ENCODE measurements around the gene KDSR.

Gene KDSR, protein sequence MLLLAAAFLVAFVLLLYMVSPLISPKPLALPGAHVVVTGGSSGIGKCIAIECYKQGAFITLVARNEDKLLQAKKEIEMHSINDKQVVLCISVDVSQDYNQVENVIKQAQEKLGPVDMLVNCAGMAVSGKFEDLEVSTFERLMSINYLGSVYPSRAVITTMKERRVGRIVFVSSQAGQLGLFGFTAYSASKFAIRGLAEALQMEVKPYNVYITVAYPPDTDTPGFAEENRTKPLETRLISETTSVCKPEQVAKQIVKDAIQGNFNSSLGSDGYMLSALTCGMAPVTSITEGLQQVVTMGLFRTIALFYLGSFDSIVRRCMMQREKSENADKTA

DNA sequence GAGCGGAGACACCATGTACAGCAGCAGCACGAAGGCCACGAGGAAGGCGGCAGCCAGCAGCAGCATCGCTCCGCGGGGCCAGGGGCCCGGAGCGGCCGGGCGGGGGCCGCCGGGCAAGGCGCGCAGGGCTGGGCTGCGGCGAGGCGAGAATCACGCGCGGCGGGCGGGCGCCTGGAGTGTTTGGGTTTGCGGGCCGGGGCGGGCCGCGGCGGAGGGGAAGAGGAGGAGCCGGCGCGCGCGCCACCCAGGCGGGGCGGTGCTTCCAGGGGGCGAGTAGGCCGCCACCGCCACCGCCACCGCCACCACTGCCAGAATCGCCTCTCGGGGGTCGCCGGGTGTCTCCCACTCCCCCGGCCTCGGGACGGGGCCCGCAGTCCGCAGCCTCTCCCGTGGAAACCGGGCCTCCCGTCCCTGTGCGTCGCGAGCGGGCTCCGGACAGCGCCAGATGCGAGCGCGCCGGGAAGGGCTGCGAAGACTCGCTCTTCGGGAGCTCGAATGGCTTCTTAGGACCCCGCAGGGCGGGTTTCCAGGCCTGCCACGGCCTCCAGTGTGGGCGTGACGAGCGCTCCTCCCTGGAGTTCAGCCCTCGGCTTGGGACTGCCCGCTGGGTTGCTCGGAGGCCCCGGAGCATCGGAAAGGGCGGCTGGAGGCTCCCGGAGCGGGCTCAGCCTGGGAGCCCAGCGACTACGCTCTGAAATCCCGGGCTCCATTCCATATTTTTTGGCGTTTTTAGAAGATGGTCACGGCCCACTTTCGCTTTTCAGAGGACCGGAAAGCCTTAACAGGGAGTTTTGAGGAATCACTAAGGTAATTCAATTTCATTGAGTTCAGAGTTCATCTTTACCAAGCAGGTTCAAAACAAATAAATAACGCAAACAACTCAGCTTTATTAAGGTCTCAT lies at the start of gene KDSR:
Gene KDSR, minus strand, starts transcription at position 154 of the 901 bp plus-strand sequence. Its CDS starts 88 bp downstream, at position 66.
- peak; percentile 85 for DNase-seq

GRCh38 chr18:63412953-63413352 lies 45.9 kb upstream of the KDSR start:
- no peak for DNase-seq

DNA sequence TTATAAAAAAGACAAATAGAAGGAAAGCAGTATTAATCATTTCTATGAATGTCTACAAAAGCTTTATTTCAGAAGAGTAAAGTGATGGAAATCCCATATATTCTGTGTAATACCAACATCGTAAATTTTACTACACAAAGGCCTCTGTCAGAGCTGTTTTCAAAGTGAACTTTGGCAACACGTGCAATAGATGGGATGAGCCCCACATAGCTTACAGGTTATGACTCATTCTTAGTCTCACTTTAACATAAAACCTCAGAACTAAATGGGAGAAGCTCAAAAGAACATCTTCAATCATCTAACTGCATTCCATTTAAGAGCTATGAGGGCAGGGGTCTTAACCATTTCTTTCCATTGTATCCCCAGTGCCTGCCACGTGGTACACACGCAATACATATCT lies 43.8 kb upstream of the KDSR start:
- no peak for DNase-seq

DNA sequence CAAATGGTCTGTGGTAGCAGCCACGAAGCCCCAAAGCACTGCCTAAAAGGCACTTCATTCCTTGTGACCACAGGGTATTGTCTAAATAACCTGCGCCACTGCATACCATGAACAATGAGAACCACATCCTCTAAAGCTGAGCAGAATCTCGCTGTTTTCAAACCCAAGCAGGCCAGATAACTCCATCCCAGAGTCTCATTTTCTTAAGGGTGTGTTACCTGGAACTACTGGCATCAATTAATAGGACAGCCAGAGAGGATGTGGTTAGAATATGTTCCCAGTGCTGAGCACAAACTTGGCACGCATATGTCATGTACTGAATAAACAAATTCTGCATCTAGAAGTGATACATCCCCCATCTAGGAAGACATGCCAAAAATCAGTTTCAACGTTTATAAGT lies 42.3 kb upstream of the KDSR start:
- DNase-seq = no peak

GRCh38 chr18:63407734-63408133 lies 40.7 kb upstream of the KDSR start:
- no peak for DNase-seq

DNA sequence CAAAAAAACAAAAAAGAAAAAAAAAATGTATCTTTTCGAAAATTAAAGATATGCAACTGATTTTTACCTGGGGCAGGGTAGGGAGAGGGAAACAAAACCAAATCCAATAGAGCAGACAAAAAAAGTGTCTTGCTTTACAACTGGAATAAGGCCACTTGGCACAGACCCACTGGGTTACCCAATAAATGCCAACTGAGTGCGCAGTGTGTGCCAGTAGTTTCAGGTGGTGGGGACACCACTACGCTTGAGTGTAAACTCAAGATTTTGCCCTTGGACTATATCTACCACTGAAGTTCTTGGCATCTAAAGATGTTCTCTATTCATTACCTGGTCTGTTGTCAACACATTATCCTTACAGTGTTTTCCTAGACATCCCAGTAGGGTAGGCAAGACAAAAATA lies 39.0 kb upstream of the KDSR start:
- no peak for DNase-seq

DNA sequence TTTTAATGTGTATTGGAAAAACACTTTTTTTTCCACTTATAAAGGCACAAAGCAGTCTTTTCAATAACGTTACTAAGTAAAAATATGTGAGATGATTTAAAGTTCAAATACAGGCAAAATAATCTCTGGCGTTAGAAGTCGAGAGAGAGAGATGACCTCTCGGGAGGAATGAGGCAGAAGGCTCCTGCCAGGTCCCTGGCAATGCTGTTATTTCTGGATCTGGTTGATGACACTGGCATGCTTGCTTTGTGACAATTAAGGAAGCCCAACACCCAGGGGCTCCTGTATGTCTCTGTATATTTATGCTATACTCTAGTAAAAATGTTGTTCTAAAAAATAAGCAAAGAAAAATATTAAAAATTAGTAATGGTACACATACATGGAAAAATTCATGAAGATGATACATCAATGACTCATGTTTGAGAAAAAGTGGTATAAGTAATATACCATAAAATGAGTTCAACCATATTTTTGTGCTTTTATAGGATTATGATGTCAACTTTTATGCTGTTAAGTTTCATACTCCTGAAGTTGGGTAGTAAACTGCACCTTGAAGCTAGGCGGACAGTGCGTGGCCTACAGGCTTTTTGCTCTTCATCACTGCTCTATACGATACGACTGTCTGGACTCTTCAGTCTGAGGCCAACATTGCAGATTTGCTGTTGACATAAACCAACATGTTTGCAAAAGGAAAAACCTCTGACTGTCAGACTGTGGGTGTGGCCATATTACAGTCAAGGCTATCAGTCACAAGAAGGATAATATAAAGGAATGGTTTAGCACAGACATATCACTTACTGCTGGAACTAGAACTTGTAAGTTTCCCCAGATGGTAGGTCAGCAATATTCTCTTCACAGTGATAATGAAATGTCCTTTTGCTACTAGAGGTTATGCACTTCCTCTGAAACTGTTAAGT lies 35.5 kb upstream of the KDSR start:
- DNase-seq = no peak

GRCh38 chr18:63399300-63399699 lies 32.3 kb upstream of the KDSR start:
- no peak for DNase-seq

DNA sequence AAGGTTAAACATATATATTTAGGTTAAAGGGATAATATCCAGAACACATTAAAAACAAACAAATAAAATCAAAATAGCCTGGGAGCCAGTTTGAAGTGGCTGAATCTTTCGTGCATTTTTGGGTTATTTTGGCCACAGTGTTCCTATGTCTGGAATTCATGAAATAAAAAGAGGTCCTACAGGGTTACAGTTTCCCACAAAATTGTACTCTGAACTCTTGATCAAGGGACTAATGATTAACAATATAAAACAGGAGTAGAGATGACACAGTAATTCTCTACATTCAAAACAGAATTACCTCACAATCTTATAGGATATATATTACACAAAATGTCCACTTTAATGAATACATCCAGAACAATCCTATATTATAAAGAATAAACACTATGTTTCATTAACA lies 30.3 kb upstream of the KDSR start:
- no peak for DNase-seq

GRCh38 chr18:63395503-63395902 lies 28.5 kb upstream of the KDSR start:
- no peak for DNase-seq

DNA sequence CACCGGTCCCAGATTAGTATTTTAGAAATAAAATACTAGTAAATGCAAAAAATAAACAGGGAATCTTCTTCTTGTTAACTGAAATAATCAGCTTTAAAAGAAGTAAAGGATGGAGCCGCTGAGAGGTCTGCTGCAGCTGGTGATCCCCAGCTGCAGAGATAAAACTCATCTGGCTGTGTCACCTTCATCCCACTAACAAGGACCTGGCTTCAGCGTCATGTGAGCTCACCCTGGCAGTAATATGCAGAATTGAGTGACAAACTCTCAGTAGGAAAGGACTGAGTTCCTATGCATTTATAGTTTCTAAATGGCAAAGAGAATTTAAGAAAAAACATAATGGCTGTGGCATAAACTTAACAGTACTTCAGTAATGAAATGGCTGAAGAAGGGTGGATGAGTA lies 27.9 kb upstream of the KDSR start:
- no peak for DNase-seq

- no peak for DNase-seq
These were observed 20.9 kb upstream of the KDSR start for GRCh38 chr18:63387861-63388260.

DNA sequence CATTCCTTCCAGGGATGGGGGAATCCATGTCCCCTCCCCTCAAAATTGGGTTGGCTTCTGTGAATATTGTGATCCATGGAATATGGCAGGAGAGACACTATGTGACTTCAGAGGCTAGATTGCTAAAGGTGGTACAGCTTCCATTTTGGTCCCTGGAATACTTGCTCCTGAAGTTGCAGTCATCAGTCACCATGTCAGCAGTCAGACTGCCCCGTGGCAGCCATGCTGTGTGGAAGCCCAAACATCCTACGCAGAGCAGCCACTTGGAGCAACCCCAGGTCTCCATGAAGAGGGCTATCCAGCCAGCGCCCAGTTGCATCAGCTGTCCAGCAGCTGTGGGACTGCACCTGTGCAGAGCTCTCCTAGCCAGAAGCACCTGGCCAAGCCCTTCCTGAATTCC lies 15.8 kb upstream of the KDSR start:
- DNase-seq = no peak

GRCh38 chr18:63379639-63379962 lies 12.6 kb upstream of the KDSR start:
- DNase-seq = no peak

GRCh38 chr18:63378919-63379638 lies 12.1 kb upstream of the KDSR start:
- no peak for DNase-seq

- DNase-seq = no peak
These were observed 10.4 kb upstream of the KDSR start for GRCh38 chr18:63377275-63377980.

GRCh38 chr18:63376538-63376937 lies 9.5 kb upstream of the KDSR start:
- DNase-seq = no peak

- DNase-seq = no peak
These were observed 7.5 kb upstream of the KDSR start for GRCh38 chr18:63374540-63374939.

GRCh38 chr18:63373161-63373560 lies 6.2 kb upstream of the KDSR start:
- DNase-seq = no peak

DNA sequence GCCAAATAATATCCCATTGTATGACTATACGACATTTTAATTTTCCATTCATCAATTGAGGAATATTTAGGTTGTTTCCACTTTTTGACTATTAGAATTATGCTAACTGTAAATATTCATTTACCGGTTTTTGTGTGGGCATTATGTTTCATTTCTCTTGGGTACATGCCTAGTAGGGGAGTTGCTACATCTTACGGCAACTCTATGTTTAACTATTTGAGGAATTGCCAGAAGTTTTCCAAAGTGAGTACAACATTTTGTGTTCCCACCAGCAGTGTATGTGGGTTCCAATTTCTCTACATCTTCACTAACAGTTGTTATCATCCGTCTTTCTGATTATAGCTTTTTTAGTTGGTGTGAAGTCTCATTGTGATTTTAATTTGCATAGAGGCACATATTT lies 1.6 kb upstream of the KDSR start:
- DNase-seq = no peak

GRCh38 chr18:63366213-63367052 lies 573 bp downstream of the KDSR start:
- DNase-seq = peak; percentile 73
